ENCODE measurements around the gene NRROS. TPM values are rescaled to one million over a fixed set of nuclear protein-coding genes. Genes with fewer than 3 reads are reported as not detected.

The NRROS gene
- total and polyA plus RNA-seq, 2 of the 4 experiments (the other 2 are of a cell fraction), result 0.10 TPM; not detected in 1

GRCh38 chr3:196603683-196604082 is 35.8 kb upstream of the NRROS start:
- no peak overlapping the region for H3K18ac ChIP-seq (ENCODE audit: low read depth, low read length)
- H3K4ac ChIP-seq (ENCODE audit: low read depth, low read length), result no peak overlapping the region
- BruUV-seq (replicated peaks), result no TSS peak
- dilution Hi-C loops (cut with HindIII; ENCODE audit: low sequenced_read_pairs, unreplicated experiment), result no loop called here
- H4K5ac ChIP-seq (ENCODE audit: low read depth, low read length), result no peak overlapping the region
- TF ChIP-seq CTCF (conservative IDR thresholded peaks at IDR 0.05; ENCODE audit: low read depth, low read length), result no peak
- no peak for TF ChIP-seq MAZ (IDR thresholded peaks at IDR 0.05; ENCODE audit: borderline replicate concordance, low read depth, low read length)
- TF ChIP-seq CHD1 (IDR thresholded peaks at IDR 0.05; ENCODE audit: low read depth, low read length), result no peak
- no peak for TF ChIP-seq NFE2L2 (IDR thresholded peaks at IDR 0.05; ENCODE audit: low read depth, low read length)
- no peak for TF ChIP-seq USF2 (IDR thresholded peaks at IDR 0.05; ENCODE audit: low read depth, low read length)
- no peak for TF ChIP-seq FOS (IDR thresholded peaks at IDR 0.05; ENCODE audit: low read depth, low read length)
- no peak for TF ChIP-seq POLR2A (IDR thresholded peaks at IDR 0.05; ENCODE audit: low read depth, low read length)
- no peak for TF ChIP-seq BHLHE40 (IDR thresholded peaks at IDR 0.05; ENCODE audit: low read depth, low read length)
- no peak for TF ChIP-seq RCOR1 (IDR thresholded peaks at IDR 0.05; ENCODE audit: insufficient replicate concordance, low read length)
- H2AFZ ChIP-seq (replicated peaks; ENCODE audit: low read length, poor library complexity), result no peak overlapping the region
- no peak overlapping the region for H2BK120ac ChIP-seq (ENCODE audit: low read depth, low read length)
- no peaks in the 10 kb centered on the region for H3K36me3 ChIP-seq (ENCODE audit: control insufficient read depth, insufficient read depth, low read length)
- no peak overlapping the region for H4K91ac ChIP-seq (ENCODE audit: insufficient read depth, low read depth, low read length)
- in situ Hi-C loops (cut with MboI; ENCODE audit: low sequenced_read_pairs), result loop anchor here (25.0 kb wide), 1 partner anchor 359 kb away; the partner anchor contains the start of gene PIGZ
- no peak overlapping the region for H2BK5ac ChIP-seq (ENCODE audit: low read depth, low read length, poor library complexity, severe bottlenecking)
- H3K4me2 ChIP-seq (ENCODE audit: low read depth, low read length), result no peak overlapping the region
- no peaks in the 10 kb centered on the region for H3K9me3 ChIP-seq (ENCODE audit: control insufficient read depth, insufficient read depth, low read length)
- POLR2A ChIA-PET (ENCODE audit: unreplicated experiment), result no interaction called here
- H3K27me3 ChIP-seq (ENCODE audit: control insufficient read depth, insufficient read depth, low read length), result peaks cover 16% of the 10 kb centered on the region
- H3K27ac ChIP-seq (ENCODE audit: insufficient read depth, low read length), result no peak overlapping the region
- no peak overlapping the region for H3K14ac ChIP-seq (replicated peaks; ENCODE audit: low read depth, low read length)
- 8% methylated on average over 2 of the region's 7 CpGs; no CpG with 5 or more reads in 1 of the 2 experiments for WGBS, 2 experiments (ENCODE audit: extremely low coverage in 2 of 2, insufficient read length in 1 of 2)
- no peak for ATAC-seq (ENCODE audit: low read depth)
- no peaks in the 10 kb centered on the region for H3K9me1 ChIP-seq (ENCODE audit: insufficient read depth, low read length)
- CTCF ChIA-PET, result no interaction called here
- H2BK15ac ChIP-seq (ENCODE audit: low read depth, low read length), result no peak overlapping the region
- intact Hi-C loops (cut with micrococcal nuclease), result loop anchor here (10.0 kb wide), 1 partner anchor 341 kb away; the partner anchor contains the start of gene NCBP2
- H3K9ac ChIP-seq (ENCODE audit: low read depth, low read length), result no peak overlapping the region
- H4K20me1 ChIP-seq (ENCODE audit: insufficient read depth, low read length), result no peaks in the 10 kb centered on the region
- DNase-seq, result no peak
- no peaks in the 10 kb centered on the region for H3K4me1 ChIP-seq (ENCODE audit: control insufficient read depth, insufficient read depth, low read length)
- H2AK5ac ChIP-seq (ENCODE audit: low read depth, low read length), result no peak overlapping the region
- no peak overlapping the region for H4K8ac ChIP-seq (ENCODE audit: low read depth in 2 of 2, low read length in 2 of 2)
- no peaks in the 10 kb centered on the region for H3K79me1 ChIP-seq (ENCODE audit: low read depth in 1 of 2, low read length in 2 of 2)
- no peak overlapping the region for H3K23ac ChIP-seq (ENCODE audit: low read depth, low read length)
- no peak overlapping the region for H2AK9ac ChIP-seq (replicated peaks; ENCODE audit: low read depth, low read length, poor library complexity)
- H3K56ac ChIP-seq (ENCODE audit: extremely low read depth, insufficient read depth, low read length), result no peak overlapping the region
- H2BK20ac ChIP-seq (ENCODE audit: low read depth, low read length), result no peak overlapping the region
- no peak overlapping the region for H3K4me3 ChIP-seq (ENCODE audit: insufficient read depth, low read depth, low read length)

Measured in IMR-90 (cell line).